NCI-H2029 treated with DMSO at 0.1 percent for 48 hours (cell line): ENCODE measurements around the gene ATP8B3.

ENCODE experiments used
- DNase-seq: peaks from one replicate; lab custom pipeline; 2025; lab: John Stamatoyannopoulos, UW

ATP8B3 gene

GRCh38 chr19:1744133-1744665 is 67.9 kb downstream of the ATP8B3 start:
- DNase-seq, result no peak

GRCh38 chr19:1742989-1743696 is 68.9 kb downstream of the ATP8B3 start:
- DNase-seq, result no peak

DNA sequence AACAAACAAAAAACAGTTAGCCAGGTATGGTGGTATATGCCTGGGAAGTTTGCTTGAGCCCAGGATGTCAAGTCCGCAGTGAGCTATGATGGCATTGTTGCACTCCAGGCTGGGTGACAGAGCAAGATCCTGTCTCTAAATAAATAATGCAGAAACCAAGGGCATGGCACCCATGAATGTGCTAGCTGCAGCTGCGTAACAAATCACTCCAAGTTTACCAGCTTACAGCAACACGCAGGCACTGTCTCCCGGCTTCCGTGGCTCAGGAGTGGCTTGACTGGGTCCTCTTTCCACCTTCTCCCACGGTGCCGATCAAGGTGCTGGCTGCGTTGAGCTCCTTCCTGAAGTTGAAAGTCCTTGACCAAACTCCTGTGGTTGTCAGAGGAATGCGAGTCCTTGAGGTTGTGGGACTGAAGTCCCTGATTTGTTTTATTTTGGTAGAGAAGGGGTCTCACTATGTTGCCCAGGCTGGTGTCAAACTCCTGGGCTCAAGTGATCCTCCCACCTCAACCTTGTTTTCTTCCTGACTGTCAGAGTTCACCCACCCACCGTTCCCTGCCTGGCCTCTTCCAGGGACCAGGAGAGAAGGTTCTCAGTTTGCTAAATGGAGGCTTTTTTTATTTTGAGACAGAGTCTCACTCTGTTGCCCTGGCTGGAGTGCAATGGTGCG is 72.0 kb downstream of the ATP8B3 start:
- no peak for DNase-seq

GRCh38 chr19:1736927-1737326 is 75.1 kb downstream of the ATP8B3 start:
- no peak for DNase-seq

- DNase-seq, result no peak
Observed at GRCh38 chr19:1736280-1736679, 75.8 kb downstream of the ATP8B3 start.

GRCh38 chr19:1734321-1734966 is 77.6 kb downstream of the ATP8B3 start:
- DNase-seq, result no peak
